ENCODE results near the gene ZNF677.
"Not testable (repeated sequence)": the region's sequence is repeated elsewhere in the genome, so short reads cannot be mapped to it uniquely, and the experiment has no call there.

DNA sequence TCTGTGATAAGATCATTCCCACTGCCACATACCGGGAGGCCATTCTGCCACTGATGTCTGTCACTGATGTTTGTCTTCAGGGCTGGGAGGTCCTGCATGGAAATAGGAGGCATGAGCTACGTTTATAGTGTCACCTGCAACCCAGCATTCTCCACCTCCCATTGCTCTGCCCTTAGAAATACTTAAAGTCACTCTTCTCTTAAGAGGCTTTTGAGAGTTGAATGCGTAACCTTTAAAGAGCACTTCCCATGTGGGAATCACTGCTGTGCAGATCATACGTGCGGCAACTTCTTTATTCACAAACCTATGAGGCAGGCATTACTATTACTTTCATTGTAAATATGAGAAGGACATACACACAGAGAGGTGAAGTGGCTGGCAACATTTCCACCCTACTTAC, 12.9 kb upstream of the ZNF677 start, which contains the start of gene VN1R4:
- TF ChIP-seq, protein P1, sequence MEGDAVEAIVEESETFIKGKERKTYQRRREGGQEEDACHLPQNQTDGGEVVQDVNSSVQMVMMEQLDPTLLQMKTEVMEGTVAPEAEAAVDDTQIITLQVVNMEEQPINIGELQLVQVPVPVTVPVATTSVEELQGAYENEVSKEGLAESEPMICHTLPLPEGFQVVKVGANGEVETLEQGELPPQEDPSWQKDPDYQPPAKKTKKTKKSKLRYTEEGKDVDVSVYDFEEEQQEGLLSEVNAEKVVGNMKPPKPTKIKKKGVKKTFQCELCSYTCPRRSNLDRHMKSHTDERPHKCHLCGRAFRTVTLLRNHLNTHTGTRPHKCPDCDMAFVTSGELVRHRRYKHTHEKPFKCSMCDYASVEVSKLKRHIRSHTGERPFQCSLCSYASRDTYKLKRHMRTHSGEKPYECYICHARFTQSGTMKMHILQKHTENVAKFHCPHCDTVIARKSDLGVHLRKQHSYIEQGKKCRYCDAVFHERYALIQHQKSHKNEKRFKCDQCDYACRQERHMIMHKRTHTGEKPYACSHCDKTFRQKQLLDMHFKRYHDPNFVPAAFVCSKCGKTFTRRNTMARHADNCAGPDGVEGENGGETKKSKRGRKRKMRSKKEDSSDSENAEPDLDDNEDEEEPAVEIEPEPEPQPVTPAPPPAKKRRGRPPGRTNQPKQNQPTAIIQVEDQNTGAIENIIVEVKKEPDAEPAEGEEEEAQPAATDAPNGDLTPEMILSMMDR (IDR thresholded peaks at IDR 0.05) = not testable (repeated sequence)
- not testable (repeated sequence) for TF ChIP-seq SIN3A (IDR thresholded peaks at IDR 0.05; ENCODE audit: borderline replicate concordance, insufficient read depth, low read depth, low read length); POLR2AphosphoS5 (IDR thresholded peaks at IDR 0.05; ENCODE audit: low read depth, low read length)
- TF ChIP-seq, protein P2, sequence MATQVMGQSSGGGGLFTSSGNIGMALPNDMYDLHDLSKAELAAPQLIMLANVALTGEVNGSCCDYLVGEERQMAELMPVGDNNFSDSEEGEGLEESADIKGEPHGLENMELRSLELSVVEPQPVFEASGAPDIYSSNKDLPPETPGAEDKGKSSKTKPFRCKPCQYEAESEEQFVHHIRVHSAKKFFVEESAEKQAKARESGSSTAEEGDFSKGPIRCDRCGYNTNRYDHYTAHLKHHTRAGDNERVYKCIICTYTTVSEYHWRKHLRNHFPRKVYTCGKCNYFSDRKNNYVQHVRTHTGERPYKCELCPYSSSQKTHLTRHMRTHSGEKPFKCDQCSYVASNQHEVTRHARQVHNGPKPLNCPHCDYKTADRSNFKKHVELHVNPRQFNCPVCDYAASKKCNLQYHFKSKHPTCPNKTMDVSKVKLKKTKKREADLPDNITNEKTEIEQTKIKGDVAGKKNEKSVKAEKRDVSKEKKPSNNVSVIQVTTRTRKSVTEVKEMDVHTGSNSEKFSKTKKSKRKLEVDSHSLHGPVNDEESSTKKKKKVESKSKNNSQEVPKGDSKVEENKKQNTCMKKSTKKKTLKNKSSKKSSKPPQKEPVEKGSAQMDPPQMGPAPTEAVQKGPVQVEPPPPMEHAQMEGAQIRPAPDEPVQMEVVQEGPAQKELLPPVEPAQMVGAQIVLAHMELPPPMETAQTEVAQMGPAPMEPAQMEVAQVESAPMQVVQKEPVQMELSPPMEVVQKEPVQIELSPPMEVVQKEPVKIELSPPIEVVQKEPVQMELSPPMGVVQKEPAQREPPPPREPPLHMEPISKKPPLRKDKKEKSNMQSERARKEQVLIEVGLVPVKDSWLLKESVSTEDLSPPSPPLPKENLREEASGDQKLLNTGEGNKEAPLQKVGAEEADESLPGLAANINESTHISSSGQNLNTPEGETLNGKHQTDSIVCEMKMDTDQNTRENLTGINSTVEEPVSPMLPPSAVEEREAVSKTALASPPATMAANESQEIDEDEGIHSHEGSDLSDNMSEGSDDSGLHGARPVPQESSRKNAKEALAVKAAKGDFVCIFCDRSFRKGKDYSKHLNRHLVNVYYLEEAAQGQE (IDR thresholded peaks at IDR 0.05; ENCODE audit: insufficient read depth in 1 of 2, low read depth in 2 of 2, low read length in 1 of 2) = not testable (repeated sequence)
